Nephron progenitor cell (in vitro differentiated cells): Measurements from ENCODE around the gene ENO4.

ENCODE experiments used
- DNase-seq: peaks from one replicate; pipeline ENCODE4 v3.0.0; 2021
- H3K27ac Mint-ChIP-seq: 2 replicates; pipeline ENCODE4 v1.8.0; 2021; ENCODE audit warnings: mild to moderate bottlenecking, moderate library complexity, mixed read lengths
- H3K27me3 Mint-ChIP-seq: 2 replicates; pipeline ENCODE4 v1.8.0; 2021; ENCODE audit warnings: mild to moderate bottlenecking, low read depth, mixed read lengths; ENCODE audit not compliant: poor library complexity
- H3K36me3 Mint-ChIP-seq: 2 replicates; pipeline ENCODE4 v1.8.0; 2021; ENCODE audit warnings: low read depth, mixed read lengths
- H3K4me1 Mint-ChIP-seq: 2 replicates; pipeline ENCODE4 v1.8.0; 2021; ENCODE audit warnings: mixed read lengths
- H3K4me3 Mint-ChIP-seq: 2 replicates; pipeline ENCODE4 v1.8.0; 2021; ENCODE audit warnings: mild to moderate bottlenecking, moderate library complexity, mixed read lengths
- H3K9me3 Mint-ChIP-seq: 2 replicates; pipeline ENCODE4 v1.8.0; 2021; ENCODE audit warnings: mild to moderate bottlenecking, moderate library complexity, mixed read lengths
- TF ChIP-seq, protein P1 (sequence below): fragments of 200-600 bp; sonication (generic); IDR thresholded peaks from 2 replicates; pipeline ENCODE4 v1.5.0; 2021; ENCODE audit warnings: antibody characterized with exemption

ENO4 gene

GRCh38 chr10:116864436-116864835 is 15.1 kb downstream of the ENO4 start:
- no peaks in the 10 kb centered on the region for H3K36me3 Mint-ChIP-seq
- H3K27ac Mint-ChIP-seq: no peak overlapping the region
- peaks cover 4% of the 10 kb centered on the region for H3K27me3 Mint-ChIP-seq
- TF ChIP-seq, protein P1, sequence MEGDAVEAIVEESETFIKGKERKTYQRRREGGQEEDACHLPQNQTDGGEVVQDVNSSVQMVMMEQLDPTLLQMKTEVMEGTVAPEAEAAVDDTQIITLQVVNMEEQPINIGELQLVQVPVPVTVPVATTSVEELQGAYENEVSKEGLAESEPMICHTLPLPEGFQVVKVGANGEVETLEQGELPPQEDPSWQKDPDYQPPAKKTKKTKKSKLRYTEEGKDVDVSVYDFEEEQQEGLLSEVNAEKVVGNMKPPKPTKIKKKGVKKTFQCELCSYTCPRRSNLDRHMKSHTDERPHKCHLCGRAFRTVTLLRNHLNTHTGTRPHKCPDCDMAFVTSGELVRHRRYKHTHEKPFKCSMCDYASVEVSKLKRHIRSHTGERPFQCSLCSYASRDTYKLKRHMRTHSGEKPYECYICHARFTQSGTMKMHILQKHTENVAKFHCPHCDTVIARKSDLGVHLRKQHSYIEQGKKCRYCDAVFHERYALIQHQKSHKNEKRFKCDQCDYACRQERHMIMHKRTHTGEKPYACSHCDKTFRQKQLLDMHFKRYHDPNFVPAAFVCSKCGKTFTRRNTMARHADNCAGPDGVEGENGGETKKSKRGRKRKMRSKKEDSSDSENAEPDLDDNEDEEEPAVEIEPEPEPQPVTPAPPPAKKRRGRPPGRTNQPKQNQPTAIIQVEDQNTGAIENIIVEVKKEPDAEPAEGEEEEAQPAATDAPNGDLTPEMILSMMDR: no peak
- H3K4me3 Mint-ChIP-seq: no peak overlapping the region
- no peak for DNase-seq
- no peaks in the 10 kb centered on the region for H3K4me1 Mint-ChIP-seq
- no peaks in the 10 kb centered on the region for H3K9me3 Mint-ChIP-seq

DNA sequence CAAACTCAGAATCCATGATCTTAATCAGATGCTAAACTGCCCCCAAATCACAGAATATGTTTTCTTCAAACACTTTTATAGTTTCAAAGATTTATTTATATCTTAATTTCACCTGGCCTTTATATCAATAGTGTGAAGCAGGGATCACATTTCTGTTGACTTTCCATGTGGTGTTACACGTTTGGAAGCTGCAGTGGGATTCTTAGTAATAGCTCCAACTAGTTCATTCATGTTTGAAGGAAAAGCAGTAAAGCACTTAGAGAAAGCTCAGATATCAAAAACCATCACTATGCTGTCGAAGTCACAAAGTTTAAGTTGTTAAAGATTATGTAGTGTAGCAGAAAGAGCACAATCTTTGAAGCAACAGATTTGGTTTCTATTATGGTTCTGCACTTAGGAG is 16.8 kb downstream of the ENO4 start:
- Mint-ChIP-seq H3K27ac (no peak overlapping the region), H3K27me3 (peaks cover 8% of the 10 kb centered on the region), H3K4me1 (no peaks in the 10 kb centered on the region), H3K4me3 (no peak overlapping the region), H3K36me3 (no peaks in the 10 kb centered on the region), H3K9me3 (no peaks in the 10 kb centered on the region)
- TF ChIP-seq, protein P1: no peak
- no peak for DNase-seq

DNA sequence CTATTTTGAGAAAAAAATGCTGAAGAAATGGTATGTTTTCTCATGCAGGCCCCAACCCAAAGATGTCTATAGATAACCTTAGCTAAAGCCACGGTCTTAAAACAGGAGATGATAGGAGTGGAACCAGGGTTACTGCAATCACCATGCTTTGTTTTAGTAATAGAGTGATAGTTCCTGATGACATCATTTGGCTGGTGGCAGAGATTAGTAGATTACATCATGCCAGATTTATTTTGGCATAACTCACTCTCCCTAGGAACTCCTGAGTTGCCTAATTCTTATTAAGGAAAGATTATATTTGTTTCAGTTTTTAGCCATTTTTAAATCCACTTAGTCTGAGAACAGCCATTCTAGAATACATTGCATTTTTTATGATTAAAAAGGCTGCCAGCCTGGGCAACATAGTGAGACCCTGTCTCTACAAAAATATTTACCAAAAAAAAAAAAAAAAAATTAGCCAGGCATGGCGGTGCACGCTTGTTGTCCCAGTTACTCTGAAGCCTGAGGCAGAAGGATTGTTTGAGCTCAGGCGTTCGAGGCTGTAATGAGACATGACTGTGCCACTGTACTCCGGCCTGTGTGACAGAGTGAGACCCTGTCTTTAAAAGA is 17.8 kb downstream of the ENO4 start:
- TF ChIP-seq, protein P1: no peak
- no peak for DNase-seq
- H3K4me3 Mint-ChIP-seq: no peak overlapping the region
- peaks cover under 1% of the 10 kb centered on the region for H3K36me3 Mint-ChIP-seq
- no peaks in the 10 kb centered on the region for H3K4me1 Mint-ChIP-seq
- no peaks in the 10 kb centered on the region for H3K9me3 Mint-ChIP-seq
- H3K27me3 Mint-ChIP-seq: peaks cover 3% of the 10 kb centered on the region
- no peak overlapping the region for H3K27ac Mint-ChIP-seq

DNA sequence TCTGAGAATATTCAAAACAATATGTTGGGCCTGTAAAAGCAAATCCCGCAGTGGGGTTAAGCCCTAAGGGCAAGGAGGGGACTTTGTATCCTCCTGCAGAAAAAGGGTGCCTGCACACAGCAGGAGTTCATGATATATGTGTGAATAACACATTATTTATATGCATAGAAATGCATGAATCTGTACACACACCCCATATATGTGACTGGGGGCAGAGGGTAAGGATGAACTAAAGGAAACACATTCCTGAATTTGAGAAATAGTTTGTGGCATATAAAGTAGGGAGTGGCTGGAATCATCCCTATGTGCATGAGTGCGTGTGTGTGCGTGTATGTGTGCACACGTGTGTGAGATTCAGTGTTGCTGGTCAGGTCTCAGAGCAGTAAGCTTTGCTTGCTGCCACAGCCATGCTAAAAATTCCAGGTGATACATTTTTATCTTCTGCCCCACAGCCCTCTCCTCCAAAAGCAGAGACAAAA is 18.9 kb downstream of the ENO4 start:
- TF ChIP-seq, protein P1: no peak
- Mint-ChIP-seq H3K27me3 (peaks cover 3% of the 10 kb centered on the region), H3K36me3 (peaks cover 6% of the 10 kb centered on the region), H3K4me1 (no peaks in the 10 kb centered on the region), H3K27ac (no peak overlapping the region), H3K4me3 (no peak overlapping the region), H3K9me3 (peaks cover 5% of the 10 kb centered on the region)
- DNase-seq: no peak

DNA sequence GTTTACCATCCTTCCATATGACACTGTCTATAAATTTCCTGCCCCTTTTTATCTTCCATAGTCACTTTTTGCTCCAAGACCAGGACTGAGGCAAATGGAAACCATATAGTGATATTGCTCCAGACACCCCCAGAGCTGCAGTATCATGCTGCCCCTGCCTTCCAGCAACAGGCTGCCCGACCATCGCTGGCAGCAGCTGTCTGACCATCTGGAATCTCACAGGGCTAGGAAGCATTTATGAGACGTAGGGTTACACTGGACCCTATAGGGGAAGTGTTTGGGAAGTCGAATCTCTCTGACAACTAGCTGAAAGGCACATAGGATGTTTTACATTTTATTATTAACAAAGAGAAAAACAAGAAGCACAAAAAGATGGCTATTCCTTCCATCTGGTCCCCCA is 19.4 kb downstream of the ENO4 start:
- H3K36me3 Mint-ChIP-seq: peaks cover 6% of the 10 kb centered on the region
- no peak overlapping the region for H3K4me3 Mint-ChIP-seq
- H3K27ac Mint-ChIP-seq: no peak overlapping the region
- H3K9me3 Mint-ChIP-seq: peaks cover 5% of the 10 kb centered on the region
- DNase-seq: no peak
- peaks cover 3% of the 10 kb centered on the region for H3K27me3 Mint-ChIP-seq
- H3K4me1 Mint-ChIP-seq: no peaks in the 10 kb centered on the region
- TF ChIP-seq, protein P1: no peak

DNA sequence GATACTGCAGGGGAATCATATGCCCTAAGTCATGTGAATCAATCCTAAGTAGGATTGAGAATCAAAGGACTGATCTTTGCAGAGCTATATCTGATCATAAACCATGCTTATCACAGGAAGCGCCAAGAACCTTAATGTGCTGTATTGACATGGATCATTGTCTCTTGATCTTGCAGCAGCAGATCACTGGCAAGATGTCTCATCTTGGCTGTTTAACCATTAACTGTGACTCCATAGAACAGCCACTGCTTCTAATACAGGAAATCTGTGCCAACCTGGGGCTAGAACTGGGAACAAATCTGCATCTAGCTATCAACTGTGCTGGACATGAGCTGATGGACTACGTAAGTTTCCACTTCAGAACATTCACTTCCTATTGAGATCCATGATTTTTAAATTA is 21.6 kb downstream of the ENO4 start:
- DNase-seq: no peak
- Mint-ChIP-seq H3K4me1 (no peaks in the 10 kb centered on the region), H3K36me3 (peaks cover 6% of the 10 kb centered on the region), H3K9me3 (peaks cover 5% of the 10 kb centered on the region), H3K27me3 (peaks cover 3% of the 10 kb centered on the region), H3K27ac (no peak overlapping the region), H3K4me3 (no peak overlapping the region)
- TF ChIP-seq, protein P1: no peak
